ENCODE measurements around the gene TBX6.
A peak's percentile ranks its signal among the peaks of the same experiment; 100 is the strongest.

The TBX6 gene

DNA sequence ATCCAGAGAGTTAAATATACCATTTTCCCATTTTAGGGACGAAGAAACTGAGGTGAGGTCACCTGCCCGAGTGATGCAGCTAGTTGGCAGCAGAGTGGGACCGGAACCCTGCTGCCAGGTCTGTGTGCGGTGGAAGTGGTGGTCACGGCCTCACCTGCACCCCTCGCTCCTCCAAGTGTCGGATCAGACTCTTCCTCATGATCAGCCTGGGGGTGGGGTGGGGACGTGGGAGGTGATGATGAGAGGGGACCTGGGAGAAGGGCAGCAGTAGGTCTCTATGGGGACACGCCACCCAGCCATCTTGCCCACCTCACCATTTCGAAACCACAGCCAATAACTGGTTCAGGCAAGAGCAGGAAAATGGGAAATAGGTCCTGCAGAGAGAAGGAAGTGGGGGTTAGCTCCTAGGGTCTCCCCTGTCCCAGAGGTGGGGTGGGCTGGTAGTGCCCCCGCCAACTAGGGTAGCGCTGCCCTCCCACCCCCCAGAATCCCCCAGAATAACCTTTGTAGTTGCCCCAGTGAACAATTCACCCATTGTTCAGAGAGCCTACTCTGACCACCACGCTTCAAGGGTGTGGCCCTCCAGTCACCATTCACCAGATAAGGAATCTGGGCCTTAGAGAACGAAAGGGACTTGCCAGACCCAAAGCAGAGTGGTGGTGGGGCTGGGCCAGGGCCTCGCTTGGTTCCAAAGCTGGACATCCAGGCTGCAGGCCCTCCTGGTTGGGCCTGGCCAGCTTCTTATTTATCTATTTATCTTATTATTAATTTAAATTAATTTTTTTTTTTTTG is 16.5 kb upstream of the TBX6 start:
- Histone ChIP-seq H3K9ac (no peak overlapping the region), H3K27ac (no peak overlapping the region), H2AFZ (no peak overlapping the region), H3K4me3 (ENCODE audit: low read depth, low read length) (no peak overlapping the region), H3K4me1 (no peaks in the 10 kb centered on the region), H3K36me3 (ENCODE audit: control insufficient read depth, insufficient read depth, low read length) (no peaks in the 10 kb centered on the region), H3K27me3 (ENCODE audit: control insufficient read depth, insufficient read depth, low read length) (no peaks in the 10 kb centered on the region), H3K4me2 (ENCODE audit: low read length) (no peak overlapping the region), H3K9me3 (ENCODE audit: control insufficient read depth, low read length) (no peaks in the 10 kb centered on the region), H3K79me2 (no peaks in the 10 kb centered on the region)
- TF ChIP-seq, protein P1, sequence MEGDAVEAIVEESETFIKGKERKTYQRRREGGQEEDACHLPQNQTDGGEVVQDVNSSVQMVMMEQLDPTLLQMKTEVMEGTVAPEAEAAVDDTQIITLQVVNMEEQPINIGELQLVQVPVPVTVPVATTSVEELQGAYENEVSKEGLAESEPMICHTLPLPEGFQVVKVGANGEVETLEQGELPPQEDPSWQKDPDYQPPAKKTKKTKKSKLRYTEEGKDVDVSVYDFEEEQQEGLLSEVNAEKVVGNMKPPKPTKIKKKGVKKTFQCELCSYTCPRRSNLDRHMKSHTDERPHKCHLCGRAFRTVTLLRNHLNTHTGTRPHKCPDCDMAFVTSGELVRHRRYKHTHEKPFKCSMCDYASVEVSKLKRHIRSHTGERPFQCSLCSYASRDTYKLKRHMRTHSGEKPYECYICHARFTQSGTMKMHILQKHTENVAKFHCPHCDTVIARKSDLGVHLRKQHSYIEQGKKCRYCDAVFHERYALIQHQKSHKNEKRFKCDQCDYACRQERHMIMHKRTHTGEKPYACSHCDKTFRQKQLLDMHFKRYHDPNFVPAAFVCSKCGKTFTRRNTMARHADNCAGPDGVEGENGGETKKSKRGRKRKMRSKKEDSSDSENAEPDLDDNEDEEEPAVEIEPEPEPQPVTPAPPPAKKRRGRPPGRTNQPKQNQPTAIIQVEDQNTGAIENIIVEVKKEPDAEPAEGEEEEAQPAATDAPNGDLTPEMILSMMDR (IDR thresholded peaks at IDR 0.05), result no peak

DNA sequence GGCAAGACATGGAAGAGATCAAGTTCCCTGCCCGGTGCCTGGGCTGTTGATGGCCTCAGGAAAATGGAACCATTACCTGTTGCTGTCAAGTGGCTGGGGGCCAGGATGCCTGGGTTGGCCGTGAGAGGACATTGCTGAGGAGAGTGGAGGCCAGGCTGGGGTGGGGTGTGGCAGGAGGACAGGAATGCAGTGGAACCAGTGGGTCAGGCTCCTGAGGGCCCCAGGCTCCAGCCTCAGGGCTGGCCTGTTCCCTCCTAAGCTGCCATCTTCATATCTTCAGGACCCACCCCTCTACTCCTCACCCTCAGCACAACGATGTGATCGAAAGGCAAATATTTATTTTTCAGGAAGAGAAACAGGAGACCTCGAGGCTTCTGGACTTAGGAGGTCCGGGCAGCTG is 12.8 kb upstream of the TBX6 start:
- no peaks in the 10 kb centered on the region for H3K4me1 ChIP-seq
- TF ChIP-seq, protein P1 (IDR thresholded peaks at IDR 0.05), result no peak
- H3K27ac ChIP-seq, result no peak overlapping the region
- no peak overlapping the region for H3K9ac ChIP-seq
- H3K9me3 ChIP-seq (ENCODE audit: control insufficient read depth, low read length), result no peaks in the 10 kb centered on the region
- no peaks in the 10 kb centered on the region for H3K79me2 ChIP-seq
- H3K36me3 ChIP-seq (ENCODE audit: control insufficient read depth, insufficient read depth, low read length), result no peaks in the 10 kb centered on the region
- no peak overlapping the region for H2AFZ ChIP-seq
- H3K27me3 ChIP-seq (ENCODE audit: control insufficient read depth, insufficient read depth, low read length), result no peaks in the 10 kb centered on the region
- H3K4me3 ChIP-seq (ENCODE audit: low read depth, low read length), result no peak overlapping the region
- no peak overlapping the region for H3K4me2 ChIP-seq (ENCODE audit: low read length)

DNA sequence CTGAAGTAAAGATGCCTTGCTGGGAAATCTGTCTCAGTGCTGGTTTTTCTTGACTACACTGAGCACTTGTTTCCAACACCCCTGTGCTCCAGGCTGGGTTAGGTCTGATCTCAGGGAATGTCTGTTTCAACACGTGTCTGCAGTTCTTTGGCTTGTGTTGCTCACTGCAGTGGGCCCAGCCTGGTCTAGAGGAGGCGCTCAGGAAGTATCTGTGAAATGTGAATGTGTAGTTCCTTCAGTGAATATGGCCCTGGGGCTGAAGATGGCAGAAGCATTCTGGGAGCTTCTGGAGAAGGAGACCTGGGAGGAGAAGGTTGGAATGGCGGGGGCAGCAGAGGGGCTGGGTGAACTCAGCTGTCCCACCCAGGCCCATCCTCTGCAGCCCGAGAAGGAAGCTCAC is 12.4 kb upstream of the TBX6 start:
- no peak overlapping the region for H3K4me3 ChIP-seq (ENCODE audit: low read depth, low read length)
- no peaks in the 10 kb centered on the region for H3K4me1 ChIP-seq
- no peaks in the 10 kb centered on the region for H3K36me3 ChIP-seq (ENCODE audit: control insufficient read depth, insufficient read depth, low read length)
- no peaks in the 10 kb centered on the region for H3K79me2 ChIP-seq
- H3K27me3 ChIP-seq (ENCODE audit: control insufficient read depth, insufficient read depth, low read length), result no peaks in the 10 kb centered on the region
- no peak overlapping the region for H3K27ac ChIP-seq
- no peak overlapping the region for H3K4me2 ChIP-seq (ENCODE audit: low read length)
- TF ChIP-seq, protein P1 (IDR thresholded peaks at IDR 0.05), result no peak
- no peak overlapping the region for H3K9ac ChIP-seq
- H2AFZ ChIP-seq, result no peak overlapping the region
- H3K9me3 ChIP-seq (ENCODE audit: control insufficient read depth, low read length), result no peaks in the 10 kb centered on the region

DNA sequence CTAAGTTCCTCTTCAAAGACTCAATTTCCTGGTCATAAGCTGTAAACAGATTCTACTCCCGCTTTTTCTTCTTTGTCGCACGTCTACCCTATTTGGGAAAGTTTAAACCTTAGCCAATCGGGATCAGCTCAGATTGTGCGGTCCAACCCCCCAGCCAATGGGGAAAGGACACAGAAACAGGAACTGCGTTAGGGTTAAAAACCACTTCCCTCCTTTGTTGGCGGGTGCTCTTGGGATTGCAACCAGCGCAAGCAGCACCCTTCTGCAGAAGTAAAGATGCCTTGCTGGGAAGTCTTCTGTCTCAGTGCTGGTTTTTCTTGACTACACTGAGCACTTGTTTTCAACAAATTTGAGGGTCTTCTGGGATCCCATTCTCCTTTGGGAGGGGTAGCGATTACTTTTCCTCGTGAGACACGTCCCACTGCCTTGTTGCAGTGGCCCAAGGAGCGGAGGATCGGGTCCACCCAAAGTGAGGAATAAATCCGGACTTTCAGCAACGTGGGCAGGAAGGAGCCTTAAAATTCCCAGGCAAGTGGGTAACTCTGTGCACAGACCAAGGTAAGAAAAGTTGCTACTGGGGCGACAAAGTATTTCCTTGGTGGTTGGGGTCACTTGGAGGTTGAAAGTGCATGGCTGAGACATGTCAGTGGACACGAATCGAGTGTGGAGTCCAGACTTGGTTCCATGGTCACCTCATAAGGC is 5.3 kb upstream of the TBX6 start:
- Histone ChIP-seq H3K4me2 (ENCODE audit: low read length) (peak overlapping the region; percentile 80), H3K27me3 (ENCODE audit: control insufficient read depth, insufficient read depth, low read length) (no peaks in the 10 kb centered on the region), H3K4me1 (peaks cover 11% of the 10 kb centered on the region), H3K27ac (peak overlapping the region; percentile 80), H2AFZ (peak overlapping the region; percentile 93), H3K79me2 (peaks cover 4% of the 10 kb centered on the region), H3K36me3 (ENCODE audit: control insufficient read depth, insufficient read depth, low read length) (no peaks in the 10 kb centered on the region), H3K4me3 (ENCODE audit: low read depth, low read length) (peak overlapping the region; percentile 61), H3K9me3 (ENCODE audit: control insufficient read depth, low read length) (no peaks in the 10 kb centered on the region), H3K9ac (no peak overlapping the region)
- TF ChIP-seq, protein P1 (IDR thresholded peaks at IDR 0.05), result no peak
